GM21619 (cell line): ENCODE measurements around the gene CDKN2B-AS1.
"Not testable (repeated sequence)": the region's sequence is repeated elsewhere in the genome, so short reads cannot be mapped to it uniquely, and the experiment has no call there.

Experiments
- ATAC-seq: cut with Tn5 transposase; IDR thresholded peaks from one replicate; pipeline ENCODE4 v1.9.1; 2021; ENCODE audit not compliant: unreplicated experiment

Gene CDKN2B-AS1

GRCh38 chr9:22041344-22041743 lies 46.8 kb downstream of the CDKN2B-AS1 start:
- ATAC-seq: no peak

GRCh38 chr9:22041775-22042174 lies 47.2 kb downstream of the CDKN2B-AS1 start:
- no peak for ATAC-seq

- ATAC-seq: no peak
These were observed 49.3 kb downstream of the CDKN2B-AS1 start for GRCh38 chr9:22043928-22044327.

GRCh38 chr9:22044583-22044982 lies 50.0 kb downstream of the CDKN2B-AS1 start:
- no peak for ATAC-seq

GRCh38 chr9:22045423-22045822 lies 50.8 kb downstream of the CDKN2B-AS1 start:
- ATAC-seq: no peak

GRCh38 chr9:22046243-22046885 lies 51.8 kb downstream of the CDKN2B-AS1 start:
- no peak for ATAC-seq

GRCh38 chr9:22047596-22047995 lies 53.0 kb downstream of the CDKN2B-AS1 start:
- ATAC-seq: no peak

GRCh38 chr9:22049411-22049810 lies 54.8 kb downstream of the CDKN2B-AS1 start:
- no peak for ATAC-seq

GRCh38 chr9:22050924-22051323 lies 56.3 kb downstream of the CDKN2B-AS1 start:
- ATAC-seq: peak; percentile 78

- no peak for ATAC-seq
These were observed 57.9 kb downstream of the CDKN2B-AS1 start for GRCh38 chr9:22052376-22052945.

- ATAC-seq: no peak
These were observed 58.6 kb downstream of the CDKN2B-AS1 start for GRCh38 chr9:22053178-22053577.

- no peak for ATAC-seq
These were observed 59.5 kb downstream of the CDKN2B-AS1 start for GRCh38 chr9:22054076-22054475.

GRCh38 chr9:22054529-22054928 lies 59.9 kb downstream of the CDKN2B-AS1 start:
- no peak for ATAC-seq

- ATAC-seq: no peak
These were observed 60.5 kb downstream of the CDKN2B-AS1 start for GRCh38 chr9:22055090-22055489.

GRCh38 chr9:22056402-22056801 lies 61.8 kb downstream of the CDKN2B-AS1 start:
- no peak for ATAC-seq

GRCh38 chr9:22057972-22058371 lies 63.4 kb downstream of the CDKN2B-AS1 start:
- ATAC-seq: not testable (repeated sequence)

GRCh38 chr9:22060831-22061383 lies 66.3 kb downstream of the CDKN2B-AS1 start:
- no peak for ATAC-seq

- no peak for ATAC-seq
These were observed 70.4 kb downstream of the CDKN2B-AS1 start for GRCh38 chr9:22064957-22065356.

- ATAC-seq: no peak
These were observed 71.0 kb downstream of the CDKN2B-AS1 start for GRCh38 chr9:22065431-22066200.

GRCh38 chr9:22067196-22067595 lies 72.6 kb downstream of the CDKN2B-AS1 start:
- no peak for ATAC-seq

GRCh38 chr9:22068369-22068768 lies 73.8 kb downstream of the CDKN2B-AS1 start:
- ATAC-seq: no peak

- no peak for ATAC-seq
These were observed 78.8 kb downstream of the CDKN2B-AS1 start for GRCh38 chr9:22073349-22073748.
